GM18517 (cell line): ENCODE measurements around the gene P3H1.
"Not testable (repeated sequence)": the region's sequence is repeated elsewhere in the genome, so short reads cannot be mapped to it uniquely, and the experiment has no call there.

Experiments used
- ATAC-seq: cut with Tn5 transposase; IDR thresholded peaks from one replicate; pipeline ENCODE4 v1.9.1; 2021; ENCODE audit warnings: mild to moderate bottlenecking, moderate library complexity; ENCODE audit not compliant: unreplicated experiment

Gene P3H1

GRCh38 chr1:42773420-42773819, 6.6 kb upstream of the P3H1 start:
- ATAC-seq, result no peak

DNA sequence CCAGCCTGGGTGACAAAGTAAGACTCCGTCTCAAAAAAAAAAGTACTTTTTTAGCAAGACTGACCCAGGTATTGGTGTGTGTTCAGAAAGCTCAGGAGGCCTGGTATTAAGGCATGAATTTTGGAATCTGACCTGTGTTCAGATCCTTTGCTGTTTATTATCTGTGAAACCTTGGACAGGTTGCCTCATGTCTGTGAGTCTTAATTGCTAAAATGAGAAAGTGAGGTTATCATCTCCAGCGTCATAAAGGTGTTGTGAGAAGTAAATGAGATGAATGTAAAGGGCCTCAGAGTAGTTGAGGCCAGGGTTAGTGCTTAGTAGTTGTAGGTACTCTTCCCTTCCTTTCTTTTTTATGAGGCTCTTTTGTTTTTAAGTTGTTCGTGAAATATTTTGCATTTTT, 3.0 kb upstream of the P3H1 start:
- no peak for ATAC-seq

- no peak for ATAC-seq
These were observed 1.3 kb upstream of the P3H1 start for GRCh38 chr1:42768172-42768571.

DNA sequence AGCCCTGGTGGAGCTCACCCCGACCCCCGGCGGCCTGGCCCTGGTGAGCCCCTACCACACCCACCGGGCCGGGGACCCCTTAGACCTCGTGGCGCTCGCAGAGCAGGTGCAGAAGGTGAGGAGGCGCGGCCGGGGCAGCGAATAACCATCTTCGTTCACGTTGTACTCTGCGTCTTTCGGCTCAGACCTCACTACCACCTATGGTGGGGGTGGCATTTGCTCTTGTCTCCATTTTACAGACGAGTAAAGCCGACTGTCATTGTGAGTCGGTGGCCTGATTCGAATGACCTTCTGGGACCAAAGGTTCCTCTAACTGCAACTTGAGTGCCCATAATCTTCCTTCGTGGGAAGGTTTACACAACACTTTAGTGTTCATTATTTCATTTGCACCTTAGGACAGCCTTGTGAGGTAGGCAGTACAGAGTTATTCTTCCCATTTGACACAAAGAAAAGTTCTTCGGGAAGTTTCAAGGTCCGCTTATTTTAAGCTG, 727 bp upstream of the P3H1 start:
- ATAC-seq, result peak; percentile 27

- peak; percentile 19 for ATAC-seq
These were observed 742 bp downstream of the P3H1 start for GRCh38 chr1:42765832-42766740.

GRCh38 chr1:42765269-42765668, 1.6 kb downstream of the P3H1 start:
- ATAC-seq, result no peak

GRCh38 chr1:42762269-42762668, 4.6 kb downstream of the P3H1 start:
- no peak for ATAC-seq

- ATAC-seq, result no peak
These were observed 5.3 kb downstream of the P3H1 start for GRCh38 chr1:42761567-42761966.

GRCh38 chr1:42759114-42759513, 7.7 kb downstream of the P3H1 start:
- ATAC-seq, result no peak

GRCh38 chr1:42758641-42759040, 8.2 kb downstream of the P3H1 start:
- ATAC-seq, result no peak

DNA sequence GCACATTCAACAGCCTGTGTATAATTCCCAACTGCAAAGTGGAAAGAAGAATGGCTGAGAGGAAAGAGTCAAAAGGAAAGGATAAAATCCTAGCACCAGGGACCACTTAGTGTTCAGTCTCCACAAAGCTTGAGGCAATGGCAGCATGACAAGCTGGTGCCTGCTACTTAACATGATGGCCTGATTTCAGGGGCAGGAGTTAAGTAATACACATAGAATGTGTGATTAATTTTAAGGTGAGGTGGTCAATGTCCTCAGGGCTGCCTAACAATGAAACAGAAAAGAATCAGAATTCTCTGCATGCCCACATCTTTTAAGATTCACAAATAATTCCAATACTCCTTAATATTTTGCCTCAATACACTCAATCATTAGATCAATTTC, 8.9 kb downstream of the P3H1 start:
- ATAC-seq, result no peak

DNA sequence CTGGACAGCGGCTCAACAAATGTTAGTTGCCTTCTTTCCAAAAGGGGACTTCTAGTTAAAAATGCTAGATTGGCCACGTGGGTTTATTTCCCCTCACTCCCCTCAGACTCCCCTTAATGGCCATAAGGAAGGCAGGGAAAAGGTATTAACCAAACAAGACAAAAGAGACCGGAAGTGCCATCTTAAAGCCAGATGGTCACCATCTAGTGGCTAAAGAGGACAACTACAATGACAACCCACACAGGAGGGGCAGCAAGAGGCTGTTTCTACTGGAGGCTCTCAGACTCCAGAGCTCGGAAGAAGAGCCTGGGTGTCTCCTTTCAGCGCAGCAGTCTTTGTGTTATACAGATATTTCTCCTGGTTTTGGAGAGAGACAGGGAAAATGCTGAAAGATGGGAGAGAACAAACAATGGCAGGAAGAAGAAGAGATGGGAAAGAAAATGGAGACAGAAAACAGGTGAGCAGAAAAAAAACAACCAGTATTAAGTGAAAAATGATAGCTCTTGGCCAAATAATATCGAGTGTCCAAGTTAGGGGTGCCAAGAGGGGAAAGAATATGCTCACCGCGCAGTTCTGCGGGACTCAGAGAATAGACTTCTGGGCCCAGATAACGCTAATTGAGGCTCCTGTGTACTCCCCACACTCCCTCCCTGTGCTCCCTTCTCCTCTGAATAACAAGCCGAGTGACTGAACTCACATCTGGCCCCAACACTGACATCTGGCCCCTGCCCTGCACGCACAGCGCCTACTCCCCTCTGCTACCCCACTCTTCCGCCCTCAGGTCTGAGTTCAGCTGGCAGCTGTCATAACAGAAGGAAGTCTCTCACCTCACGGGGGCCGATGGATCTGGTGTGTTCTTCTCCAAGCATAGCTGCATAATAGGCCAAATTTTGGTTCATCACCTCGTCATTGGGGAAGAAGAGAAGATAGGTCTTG, 9.6 kb downstream of the P3H1 start:
- ATAC-seq, result no peak

- ATAC-seq, result no peak
These were observed 13.8 kb downstream of the P3H1 start for GRCh38 chr1:42753070-42753469.

DNA sequence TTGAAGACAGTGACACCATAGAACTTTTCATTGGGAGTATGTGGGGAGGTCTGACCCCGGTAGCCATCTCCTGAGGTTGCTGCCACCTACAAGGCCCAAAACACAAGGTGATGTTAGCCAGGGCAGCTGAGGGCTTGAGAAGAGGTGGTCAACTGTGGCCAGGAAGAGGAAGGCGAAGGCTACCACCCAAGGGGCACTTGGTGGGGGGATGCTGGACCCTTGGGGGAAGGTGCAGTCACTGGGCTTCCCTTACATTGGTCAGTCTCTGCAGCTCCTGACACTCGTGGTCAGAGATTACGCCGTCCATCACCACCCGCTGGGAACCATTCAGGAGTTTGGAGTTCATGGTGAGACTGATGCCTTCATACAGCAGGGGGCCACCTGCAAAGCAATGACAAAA, 14.5 kb downstream of the P3H1 start:
- ATAC-seq, result no peak

DNA sequence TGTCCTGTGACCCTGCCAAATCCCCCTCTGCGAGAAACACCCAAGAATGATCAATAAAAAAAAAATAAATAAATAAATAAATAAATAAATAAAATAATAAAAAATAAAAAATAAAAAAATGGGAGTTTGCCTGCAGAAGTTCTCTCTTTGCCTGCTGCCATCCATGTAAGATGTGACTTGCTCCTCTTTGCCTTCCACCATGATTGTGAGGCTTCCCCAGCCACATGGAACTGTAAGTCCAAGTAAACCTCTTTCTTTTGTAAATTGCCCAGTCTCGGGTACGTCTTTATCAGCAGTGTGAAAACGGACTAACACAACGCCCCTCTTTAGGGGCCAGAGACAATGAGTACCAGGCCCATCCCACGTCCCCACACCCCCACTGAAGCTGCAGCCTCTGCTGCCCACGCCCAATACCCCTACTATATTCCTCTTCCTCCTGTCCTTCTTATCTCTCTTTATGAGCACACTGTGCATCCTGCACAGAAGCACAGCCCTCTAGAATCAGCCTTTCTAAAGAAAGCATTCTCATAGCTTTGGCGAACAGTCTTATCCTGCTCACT, 15.2 kb downstream of the P3H1 start:
- ATAC-seq, result not testable (repeated sequence)

DNA sequence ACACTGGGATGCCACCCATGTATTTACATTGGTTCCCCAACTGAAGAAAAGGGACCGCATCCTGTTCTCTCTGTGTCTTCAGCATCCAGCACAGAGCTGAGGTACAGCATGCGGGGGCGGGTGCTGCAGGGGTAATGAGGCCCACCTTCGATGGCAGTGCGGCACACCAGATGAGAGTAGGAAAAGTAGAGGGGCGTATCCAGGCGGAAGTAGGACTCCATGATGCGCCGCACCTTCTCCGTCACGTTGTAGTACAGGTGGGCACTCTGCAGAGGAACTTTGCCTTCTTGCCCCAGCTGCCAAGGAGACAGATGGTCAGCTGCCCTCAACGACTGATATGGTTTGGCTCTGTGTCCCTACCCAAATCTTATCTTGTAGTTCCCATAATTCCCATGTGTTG, 16.8 kb downstream of the P3H1 start:
- ATAC-seq, result no peak

DNA sequence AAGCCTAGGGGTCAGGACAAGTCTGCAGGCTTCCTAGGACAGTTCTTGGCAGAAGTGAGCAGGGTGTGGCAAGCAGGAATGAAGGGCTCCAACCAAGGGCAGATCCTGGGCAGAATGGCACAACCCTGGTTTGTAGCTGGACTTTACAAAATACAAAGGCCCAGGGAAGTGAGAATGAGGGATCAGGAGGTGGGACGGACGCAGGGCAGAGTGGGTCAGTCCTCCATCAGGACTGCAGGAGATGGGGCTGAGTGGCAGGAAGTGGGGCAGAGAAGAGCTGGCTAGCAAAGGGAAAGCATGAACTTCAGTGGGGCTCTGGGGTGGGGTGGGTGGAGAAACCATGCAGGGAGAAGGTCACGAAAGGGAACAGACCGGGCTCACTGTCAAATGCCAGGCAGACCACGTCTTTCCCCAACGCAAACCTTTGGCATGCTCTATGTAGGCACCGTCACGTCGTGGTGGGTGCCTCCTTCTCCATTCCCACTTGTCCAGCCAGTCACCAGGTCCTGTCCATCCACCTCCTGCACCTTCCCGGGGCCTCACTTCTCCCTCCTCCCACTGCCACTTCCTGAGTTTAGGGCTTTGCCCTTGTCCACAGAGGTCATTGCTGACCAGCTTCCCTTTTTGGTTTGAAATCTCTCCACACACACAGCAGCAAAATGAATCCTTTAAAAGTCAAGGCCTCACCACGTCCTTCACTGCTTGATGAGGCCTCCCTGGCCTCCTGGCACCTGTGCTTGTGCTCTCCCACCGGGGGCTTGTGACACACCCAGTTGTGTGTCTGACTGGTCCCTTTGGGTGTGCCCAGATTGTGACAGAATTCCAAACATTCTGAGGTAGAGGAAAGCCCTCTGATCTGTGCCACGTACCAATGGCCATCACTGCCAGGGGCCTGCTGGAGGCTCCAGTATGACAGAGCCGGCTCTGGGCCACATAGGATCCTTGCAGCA, 18.1 kb downstream of the P3H1 start:
- no peak for ATAC-seq

- ATAC-seq, result no peak
These were observed 18.8 kb downstream of the P3H1 start for GRCh38 chr1:42748021-42748420.

GRCh38 chr1:42747125-42747524, 19.7 kb downstream of the P3H1 start:
- no peak for ATAC-seq

DNA sequence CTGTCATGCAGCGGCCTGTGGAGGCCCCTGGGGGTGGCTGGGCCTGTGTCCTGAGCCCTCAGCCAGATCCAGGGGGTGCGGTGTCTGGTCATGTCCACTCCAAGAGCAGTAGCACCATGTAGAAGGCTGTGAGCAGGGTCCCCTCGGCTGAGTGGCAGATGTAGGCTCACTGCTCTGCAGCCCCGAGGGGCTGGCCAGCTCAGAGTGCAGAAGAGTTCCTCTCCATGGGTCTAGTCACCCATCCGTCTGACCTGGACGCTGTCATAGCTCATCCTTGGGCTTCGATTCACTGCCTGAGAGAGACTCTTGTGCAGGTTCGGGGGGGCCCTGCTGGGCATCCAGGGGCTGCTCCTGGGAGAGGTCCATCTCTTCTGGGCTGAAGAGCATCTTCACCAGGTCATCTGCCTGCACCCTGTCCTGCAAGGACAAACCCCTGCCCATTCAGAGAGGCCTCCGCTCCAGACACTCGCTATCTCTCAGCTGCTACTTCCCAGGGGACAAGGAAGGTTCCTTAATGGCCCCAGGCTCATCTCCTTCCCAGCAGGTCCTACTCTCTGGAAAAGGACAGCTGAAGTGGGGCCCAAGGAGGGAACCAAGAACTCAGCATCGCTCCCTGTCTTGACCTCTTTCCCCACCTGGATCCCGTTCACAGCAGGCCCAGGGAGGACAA, 20.3 kb downstream of the P3H1 start:
- ATAC-seq, result no peak
